SU-DHL-6 (cell line): ENCODE data around the gene EED.

Experiments
- EZH2phosphoT487 ChIP-seq: fragments of 200-600 bp; sonication (generic), shearing (Covaris generic); conservative IDR thresholded peaks from 2 replicates; pipeline ENCODE4 v1.6.1; 2018; ENCODE audit warnings: mild to moderate bottlenecking, antibody characterized with exemption, low read length, moderate library complexity, mixed read lengths
- TF ChIP-seq, protein P1 (sequence below): fragments of 200-600 bp; sonication (generic); IDR thresholded peaks from one replicate; pipeline ENCODE4 v1.5.1; 2017; ENCODE audit warnings: antibody characterized with exemption, mild to moderate bottlenecking, low read length, moderate library complexity; ENCODE audit not compliant: insufficient read depth, poor library complexity, severe bottlenecking

DNA sequence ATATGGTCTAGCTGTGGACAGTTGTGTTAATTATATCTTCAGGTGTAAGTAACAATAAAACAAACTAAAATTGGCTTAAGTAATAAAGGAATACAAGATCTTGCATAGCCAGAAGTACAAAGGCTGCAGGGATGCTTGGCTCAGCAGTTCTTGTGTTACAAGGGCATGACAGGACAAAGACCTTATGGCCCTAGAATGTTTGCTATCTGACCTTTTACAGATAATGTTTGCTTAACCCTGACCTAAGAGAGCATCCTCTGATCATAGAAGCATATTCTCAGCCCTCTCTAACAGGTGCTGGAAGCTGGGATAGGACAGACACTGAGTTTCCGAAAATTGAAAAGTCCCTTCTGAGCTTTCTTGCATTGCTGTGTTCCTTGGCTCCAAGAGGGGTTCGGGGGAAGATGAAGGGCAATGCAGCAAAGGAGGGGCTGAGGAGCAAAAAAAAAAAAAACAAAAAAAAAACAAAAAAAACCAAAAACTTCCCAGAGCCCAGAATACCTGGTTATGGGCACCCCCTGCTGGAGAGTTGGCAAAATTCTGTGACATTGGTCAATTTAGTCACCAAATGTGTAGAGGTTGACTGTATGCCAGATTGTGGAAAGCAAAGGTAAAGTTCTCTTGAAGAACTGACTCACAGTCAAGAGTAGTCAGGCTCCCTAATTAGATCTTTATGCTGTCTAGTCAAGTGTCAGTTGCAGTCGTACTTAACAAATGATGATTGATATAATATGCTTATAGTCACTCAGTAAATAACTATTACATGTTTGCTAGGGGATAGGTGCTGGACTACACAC is 47.1 kb downstream of the EED start:
- TF ChIP-seq, protein P1, sequence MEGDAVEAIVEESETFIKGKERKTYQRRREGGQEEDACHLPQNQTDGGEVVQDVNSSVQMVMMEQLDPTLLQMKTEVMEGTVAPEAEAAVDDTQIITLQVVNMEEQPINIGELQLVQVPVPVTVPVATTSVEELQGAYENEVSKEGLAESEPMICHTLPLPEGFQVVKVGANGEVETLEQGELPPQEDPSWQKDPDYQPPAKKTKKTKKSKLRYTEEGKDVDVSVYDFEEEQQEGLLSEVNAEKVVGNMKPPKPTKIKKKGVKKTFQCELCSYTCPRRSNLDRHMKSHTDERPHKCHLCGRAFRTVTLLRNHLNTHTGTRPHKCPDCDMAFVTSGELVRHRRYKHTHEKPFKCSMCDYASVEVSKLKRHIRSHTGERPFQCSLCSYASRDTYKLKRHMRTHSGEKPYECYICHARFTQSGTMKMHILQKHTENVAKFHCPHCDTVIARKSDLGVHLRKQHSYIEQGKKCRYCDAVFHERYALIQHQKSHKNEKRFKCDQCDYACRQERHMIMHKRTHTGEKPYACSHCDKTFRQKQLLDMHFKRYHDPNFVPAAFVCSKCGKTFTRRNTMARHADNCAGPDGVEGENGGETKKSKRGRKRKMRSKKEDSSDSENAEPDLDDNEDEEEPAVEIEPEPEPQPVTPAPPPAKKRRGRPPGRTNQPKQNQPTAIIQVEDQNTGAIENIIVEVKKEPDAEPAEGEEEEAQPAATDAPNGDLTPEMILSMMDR, result peak; percentile 53
- TF ChIP-seq EZH2phosphoT487, result no peak
